ENCODE data around the gene WIPI1. TPM values are rescaled to one million over a fixed set of nuclear protein-coding genes. Genes with fewer than 3 reads are reported as not detected.

Gene WIPI1
- total RNA-seq, 1 donor from 2014 or later, result 252 TPM

- Mint-ChIP-seq H3K4me1 (ENCODE audit: low read depth, unreplicated experiment) (peaks cover 34% of the 10 kb centered on the region), H3K27ac (ENCODE audit: unreplicated experiment) (peak overlapping the region; percentile 80), H3K9me3 (ENCODE audit: unreplicated experiment) (peaks cover 11% of the 10 kb centered on the region), H3K4me3 (ENCODE audit: unreplicated experiment) (no peak overlapping the region), H3K27me3 (ENCODE audit: unreplicated experiment) (peaks cover 7% of the 10 kb centered on the region), H3K36me3 (ENCODE audit: unreplicated experiment) (no peaks in the 10 kb centered on the region)
- TF ChIP-seq CTCF (IDR thresholded peaks at IDR 0.05; ENCODE audit: partially characterized antibody, unreplicated experiment), result no peak
- no peak for DNase-seq
Observed at GRCh38 chr17:68461122-68461539, 3.8 kb upstream of the WIPI1 start.

GRCh38 chr17:68460715-68461114 lies 3.4 kb upstream of the WIPI1 start:
- Mint-ChIP-seq H3K9me3 (ENCODE audit: unreplicated experiment) (peaks cover 15% of the 10 kb centered on the region), H3K4me1 (ENCODE audit: low read depth, unreplicated experiment) (peaks cover 35% of the 10 kb centered on the region), H3K4me3 (ENCODE audit: unreplicated experiment) (peak overlapping the region; percentile 41), H3K27me3 (ENCODE audit: unreplicated experiment) (peaks cover 10% of the 10 kb centered on the region), H3K27ac (ENCODE audit: unreplicated experiment) (peak overlapping the region; percentile 57), H3K36me3 (ENCODE audit: unreplicated experiment) (no peaks in the 10 kb centered on the region)
- TF ChIP-seq CTCF (IDR thresholded peaks at IDR 0.05; ENCODE audit: partially characterized antibody, unreplicated experiment), result no peak
- DNase-seq, result no peak

GRCh38 chr17:68460146-68460545 lies 2.9 kb upstream of the WIPI1 start:
- no peak overlapping the region for H3K4me3 Mint-ChIP-seq (ENCODE audit: unreplicated experiment)
- H3K27me3 Mint-ChIP-seq (ENCODE audit: unreplicated experiment), result peaks cover 10% of the 10 kb centered on the region
- H3K27ac Mint-ChIP-seq (ENCODE audit: unreplicated experiment), result no peak overlapping the region
- no peak for TF ChIP-seq CTCF (IDR thresholded peaks at IDR 0.05; ENCODE audit: partially characterized antibody, unreplicated experiment)
- DNase-seq, result no peak
- no peaks in the 10 kb centered on the region for H3K36me3 Mint-ChIP-seq (ENCODE audit: unreplicated experiment)
- peaks cover 15% of the 10 kb centered on the region for H3K9me3 Mint-ChIP-seq (ENCODE audit: unreplicated experiment)
- peaks cover 35% of the 10 kb centered on the region for H3K4me1 Mint-ChIP-seq (ENCODE audit: low read depth, unreplicated experiment)

GRCh38 chr17:68459037-68459639 lies 1.8 kb upstream of the WIPI1 start:
- H3K4me3 Mint-ChIP-seq (ENCODE audit: unreplicated experiment), result peak overlapping the region; percentile 15
- TF ChIP-seq CTCF (IDR thresholded peaks at IDR 0.05; ENCODE audit: partially characterized antibody, unreplicated experiment), result no peak
- H3K9me3 Mint-ChIP-seq (ENCODE audit: unreplicated experiment), result peaks cover 15% of the 10 kb centered on the region
- no peak overlapping the region for H3K27ac Mint-ChIP-seq (ENCODE audit: unreplicated experiment)
- H3K4me1 Mint-ChIP-seq (ENCODE audit: low read depth, unreplicated experiment), result peaks cover 42% of the 10 kb centered on the region
- no peak for DNase-seq
- H3K36me3 Mint-ChIP-seq (ENCODE audit: unreplicated experiment), result no peaks in the 10 kb centered on the region
- H3K27me3 Mint-ChIP-seq (ENCODE audit: unreplicated experiment), result peaks cover 10% of the 10 kb centered on the region

GRCh38 chr17:68458260-68459036 lies 1.2 kb upstream of the WIPI1 start:
- H3K36me3 Mint-ChIP-seq (ENCODE audit: unreplicated experiment), result no peaks in the 10 kb centered on the region

More at GRCh38 chr17:68458260-68459036, 1.2 kb upstream of the WIPI1 start:
- H3K27me3 Mint-ChIP-seq (ENCODE audit: unreplicated experiment), result peaks cover 10% of the 10 kb centered on the region
- peaks cover 47% of the 10 kb centered on the region for H3K4me1 Mint-ChIP-seq (ENCODE audit: low read depth, unreplicated experiment)
- peak overlapping the region; percentile 45 for H3K27ac Mint-ChIP-seq (ENCODE audit: unreplicated experiment)
- H3K9me3 Mint-ChIP-seq (ENCODE audit: unreplicated experiment), result peaks cover 17% of the 10 kb centered on the region
- H3K4me3 Mint-ChIP-seq (ENCODE audit: unreplicated experiment), result peak overlapping the region; percentile 66
- DNase-seq, result no peak
- TF ChIP-seq CTCF (IDR thresholded peaks at IDR 0.05; ENCODE audit: partially characterized antibody, unreplicated experiment), result no peak
